NCI-H187 treated with DMSO at 0.1 percent for 48 hours (cell line): ENCODE data around the gene PDE9A.

Experiments used
- DNase-seq: peaks from one replicate; lab custom pipeline; 2025; lab: John Stamatoyannopoulos, UW

PDE9A gene

GRCh38 chr21:42775123-42775522, 121.7 kb downstream of the PDE9A start:
- DNase-seq = no peak

DNA sequence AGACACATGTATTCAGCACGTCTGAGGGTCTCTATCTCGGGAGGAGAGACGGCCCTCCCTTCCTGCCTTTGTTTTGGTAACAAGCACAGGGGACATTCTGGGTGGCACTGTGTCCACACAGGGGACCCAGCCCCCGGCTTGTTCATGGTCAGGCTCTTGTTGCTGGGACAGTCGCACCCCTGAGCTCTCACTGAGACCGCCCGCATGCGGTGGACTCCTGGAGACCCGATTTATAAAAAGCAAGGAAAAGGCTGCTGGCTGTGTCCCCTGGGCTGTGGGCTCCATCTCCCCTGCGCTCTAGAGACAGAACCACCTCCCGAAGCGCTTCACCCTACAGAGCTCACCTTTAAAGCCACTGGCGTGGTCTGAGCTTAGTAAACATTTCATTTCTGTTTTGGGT, 122.5 kb downstream of the PDE9A start:
- no peak for DNase-seq

- no peak for DNase-seq
Observed at GRCh38 chr21:42777064-42777756, 123.8 kb downstream of the PDE9A start.

DNA sequence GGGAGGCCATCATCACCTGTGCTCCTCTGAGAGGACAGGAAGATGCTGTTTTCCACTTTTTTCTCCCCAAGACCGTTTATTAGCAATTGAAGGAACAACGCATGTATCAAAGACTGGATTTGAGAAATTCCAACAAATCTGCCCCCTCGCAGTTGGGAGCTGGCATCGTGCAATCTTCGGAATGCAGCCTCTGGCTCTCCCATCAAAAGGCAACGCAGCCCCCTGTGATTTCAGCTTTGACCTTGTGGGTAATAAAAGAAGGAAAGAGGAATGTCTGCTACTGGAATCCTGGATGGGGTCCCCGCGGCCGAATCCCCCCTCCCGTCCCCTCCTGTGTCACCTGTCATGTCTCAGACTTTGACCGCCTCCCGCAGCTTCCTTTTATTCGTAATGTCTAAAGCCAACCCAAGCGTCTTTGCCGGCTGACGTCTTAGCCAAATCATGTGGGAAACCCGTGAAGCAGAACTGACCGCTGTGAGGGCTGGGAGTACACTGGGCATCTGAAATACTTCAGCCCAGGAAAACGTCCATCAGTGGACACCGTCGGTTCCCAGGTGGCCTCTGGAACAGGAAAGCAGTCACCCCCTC, 124.4 kb downstream of the PDE9A start:
- DNase-seq = no peak

- no peak for DNase-seq
Observed at GRCh38 chr21:42779431-42779861, 126.0 kb downstream of the PDE9A start.

- no peak for DNase-seq
Observed at GRCh38 chr21:42780617-42781016, 127.2 kb downstream of the PDE9A start.

DNA sequence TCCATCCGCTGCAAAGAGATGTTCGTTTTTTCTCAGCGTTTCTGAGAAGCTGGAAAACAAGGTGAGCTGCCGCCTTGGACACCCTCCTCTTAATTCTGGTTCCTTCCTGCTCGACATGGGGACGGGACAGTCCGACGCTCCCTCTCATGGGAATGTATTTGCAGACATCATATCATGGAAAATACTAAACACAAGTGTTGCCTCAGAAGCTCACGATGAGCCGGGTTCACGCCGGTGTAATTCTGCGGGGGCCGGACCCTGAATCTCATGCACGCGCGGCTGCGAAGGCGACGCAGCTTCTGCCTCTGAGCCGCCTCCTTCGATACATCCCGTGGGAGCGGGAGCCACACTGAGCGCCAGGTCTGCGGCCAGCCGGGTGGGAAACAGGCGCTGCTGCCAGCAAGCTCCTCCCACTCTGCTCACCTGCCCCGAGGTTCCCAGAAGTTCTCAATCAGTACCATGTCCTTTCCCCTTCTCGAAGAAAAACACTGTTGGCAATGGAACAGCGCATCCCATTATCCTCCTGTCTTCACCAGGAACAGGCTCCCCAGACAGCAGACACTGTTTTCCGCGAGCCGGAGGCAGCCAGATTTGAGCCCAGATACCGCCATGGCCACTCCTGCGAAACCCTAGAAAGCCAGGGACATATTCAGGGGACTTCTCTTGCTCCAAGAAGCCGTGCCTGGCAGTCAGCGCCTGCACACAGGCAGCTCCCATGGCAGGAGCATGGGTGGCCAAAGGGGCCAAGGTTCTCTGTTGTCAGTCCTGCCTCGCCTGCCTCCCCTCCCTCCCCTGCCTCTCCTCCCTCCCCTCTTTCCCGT, 127.9 kb downstream of the PDE9A start:
- DNase-seq = no peak

GRCh38 chr21:42781971-42782722, 128.7 kb downstream of the PDE9A start:
- DNase-seq = no peak

GRCh38 chr21:42782723-42783242, 129.4 kb downstream of the PDE9A start:
- no peak for DNase-seq

- DNase-seq = no peak
Observed at GRCh38 chr21:42784276-42784675, 130.9 kb downstream of the PDE9A start.

GRCh38 chr21:42784896-42785451, 131.6 kb downstream of the PDE9A start:
- DNase-seq = no peak

DNA sequence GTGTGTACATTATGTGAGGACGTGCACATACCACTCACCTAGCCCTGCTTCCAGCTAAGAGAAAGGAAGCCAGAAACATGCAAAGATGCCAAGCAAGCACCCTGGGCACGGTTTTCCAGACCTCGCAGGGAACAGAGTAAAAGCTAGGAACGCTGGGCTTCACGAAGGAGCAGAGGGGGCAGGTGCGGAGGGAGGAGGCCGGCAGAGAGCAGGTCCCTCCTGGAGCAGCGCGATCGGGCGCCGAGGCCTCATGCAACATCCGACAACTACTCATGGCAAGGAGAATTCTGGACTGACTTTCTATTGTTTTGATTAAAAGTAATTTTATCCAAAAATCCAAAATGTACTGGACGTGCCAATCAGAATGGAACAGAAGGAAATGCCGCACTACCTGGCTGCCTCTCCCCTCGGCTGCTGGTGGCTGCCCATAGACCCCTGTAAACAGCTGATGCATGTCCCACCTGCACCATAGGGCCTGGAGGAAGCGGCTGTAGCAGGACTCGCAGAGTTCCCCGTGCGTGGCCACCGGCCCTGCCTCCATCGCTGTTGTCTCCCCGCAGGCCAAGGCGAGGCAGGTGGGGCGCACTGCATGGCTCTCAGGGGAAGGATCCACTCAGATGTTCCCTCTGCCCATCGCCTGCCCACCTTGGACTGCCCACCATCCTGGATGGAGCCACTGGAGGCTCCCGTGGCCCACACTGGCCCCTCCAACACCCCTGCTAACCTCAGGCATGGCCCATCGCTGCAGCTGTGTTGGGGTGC, 132.4 kb downstream of the PDE9A start:
- DNase-seq = no peak

GRCh38 chr21:42786884-42787283, 133.5 kb downstream of the PDE9A start:
- no peak for DNase-seq

DNA sequence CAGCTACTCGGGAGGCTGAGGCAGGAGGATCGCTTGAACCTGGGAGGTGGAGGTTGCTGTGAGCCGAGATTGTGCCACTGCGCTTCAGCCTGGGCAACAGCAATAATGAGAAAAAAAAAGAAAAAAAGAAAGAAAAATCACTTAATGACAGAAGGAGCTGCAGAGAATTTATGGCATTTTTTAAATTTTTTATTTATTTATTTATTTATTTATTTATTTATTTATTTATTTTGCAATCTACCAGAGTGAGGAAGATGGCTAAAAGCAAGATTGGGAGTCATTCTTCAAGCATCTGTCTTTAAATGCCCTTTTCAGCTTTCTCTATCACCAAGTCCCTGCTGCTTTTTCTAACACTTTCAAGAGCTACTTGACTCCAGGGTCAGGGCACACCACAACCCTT, 134.2 kb downstream of the PDE9A start:
- DNase-seq = no peak

DNA sequence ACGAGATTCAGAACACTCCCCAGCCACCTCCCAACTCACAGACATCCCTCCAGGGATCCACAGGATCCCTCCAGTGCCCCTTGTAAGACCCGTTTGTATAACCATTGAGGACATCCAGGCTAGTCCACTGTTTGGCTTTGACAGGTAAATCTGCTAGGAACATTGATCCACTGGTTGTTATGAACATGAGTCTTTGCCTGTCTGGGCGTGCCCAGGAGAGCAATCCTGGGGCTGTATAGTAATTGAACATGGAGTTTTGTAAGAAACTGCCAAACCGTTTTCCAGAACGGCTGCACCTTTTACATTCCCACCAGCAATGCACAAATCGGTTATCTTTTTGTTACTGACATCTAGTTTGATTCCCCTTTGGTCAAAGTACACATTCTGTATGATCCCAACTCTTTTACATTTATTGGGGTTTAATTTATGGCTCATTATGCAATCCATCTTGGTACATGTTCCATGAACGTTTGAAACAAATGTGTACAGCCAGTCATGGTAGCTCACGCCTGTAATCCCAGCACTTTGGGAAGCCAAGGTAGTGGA, 137.2 kb downstream of the PDE9A start:
- no peak for DNase-seq

- no peak for DNase-seq
Observed at GRCh38 chr21:42793774-42794173, 140.4 kb downstream of the PDE9A start.

GRCh38 chr21:42794551-42794950, 141.1 kb downstream of the PDE9A start:
- DNase-seq = no peak

- DNase-seq = no peak
Observed at GRCh38 chr21:42796327-42797062, 143.1 kb downstream of the PDE9A start.

- DNase-seq = no peak
Observed at GRCh38 chr21:42797522-42797921, 144.1 kb downstream of the PDE9A start.

DNA sequence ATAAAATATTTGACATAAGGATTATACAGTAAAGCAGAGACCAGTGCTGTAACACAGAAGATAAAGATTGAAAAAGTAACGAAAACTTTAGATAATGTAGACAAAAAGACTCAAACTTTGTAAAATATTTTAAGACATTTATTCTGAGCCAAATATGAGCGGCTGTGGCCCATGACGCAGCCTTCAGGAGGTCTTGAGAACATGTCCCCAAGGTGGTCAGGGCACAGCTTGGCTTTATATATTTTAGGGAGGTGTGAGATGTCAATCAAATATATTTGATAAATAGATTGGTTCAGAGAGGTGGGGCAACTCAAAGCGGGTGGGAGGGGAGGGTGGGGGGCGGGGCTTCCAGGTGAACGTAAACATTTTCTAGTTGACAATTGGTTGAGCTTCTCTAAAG, 144.7 kb downstream of the PDE9A start:
- no peak for DNase-seq
